Stimulated activated CD4-positive, alpha-beta T cell treated with anti-CD3 and anti-CD28 coated beads, TNF-alpha, amount 100 ng/mL, for 48 hours (primary cell): ENCODE data around the gene ITPRIP.

Experiments
- DNase-seq, 3 donors: peaks; one replicate each; pipeline ENCODE4 v3.0.0-alpha.2; 2020; ENCODE audit warnings: low read depth in 3 of 3

ITPRIP gene

DNA sequence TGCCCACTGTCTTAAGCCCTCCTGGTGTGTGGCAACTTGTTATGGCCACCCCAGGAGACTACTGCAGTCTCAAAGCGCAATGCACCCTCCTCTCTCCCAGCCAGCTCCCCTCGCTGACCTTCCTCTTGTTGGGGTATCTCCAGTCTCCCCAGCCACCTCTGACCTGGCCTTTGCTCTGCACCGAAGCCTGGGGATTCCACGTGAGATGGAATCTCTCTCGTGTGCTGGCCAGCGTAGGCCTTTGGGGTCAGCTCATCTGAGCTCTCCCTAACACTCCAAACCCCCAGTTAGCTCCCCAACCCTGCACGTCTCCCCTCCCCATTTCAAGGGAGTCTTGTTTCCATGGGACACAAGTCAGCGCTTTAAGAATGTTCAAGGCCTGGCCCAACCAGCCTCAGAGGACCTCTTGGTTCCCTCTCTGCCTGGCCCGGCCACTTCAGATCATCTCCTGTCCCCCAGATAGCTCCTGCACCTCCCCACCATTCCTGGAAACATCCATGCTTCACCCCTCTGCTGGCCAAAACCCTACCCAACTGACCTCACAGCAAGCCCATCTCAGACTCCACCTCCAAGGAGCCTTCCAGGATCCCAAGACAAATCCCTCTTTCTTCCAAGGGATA is 11.2 kb downstream of the ITPRIP start:
- no peak for DNase-seq

DNA sequence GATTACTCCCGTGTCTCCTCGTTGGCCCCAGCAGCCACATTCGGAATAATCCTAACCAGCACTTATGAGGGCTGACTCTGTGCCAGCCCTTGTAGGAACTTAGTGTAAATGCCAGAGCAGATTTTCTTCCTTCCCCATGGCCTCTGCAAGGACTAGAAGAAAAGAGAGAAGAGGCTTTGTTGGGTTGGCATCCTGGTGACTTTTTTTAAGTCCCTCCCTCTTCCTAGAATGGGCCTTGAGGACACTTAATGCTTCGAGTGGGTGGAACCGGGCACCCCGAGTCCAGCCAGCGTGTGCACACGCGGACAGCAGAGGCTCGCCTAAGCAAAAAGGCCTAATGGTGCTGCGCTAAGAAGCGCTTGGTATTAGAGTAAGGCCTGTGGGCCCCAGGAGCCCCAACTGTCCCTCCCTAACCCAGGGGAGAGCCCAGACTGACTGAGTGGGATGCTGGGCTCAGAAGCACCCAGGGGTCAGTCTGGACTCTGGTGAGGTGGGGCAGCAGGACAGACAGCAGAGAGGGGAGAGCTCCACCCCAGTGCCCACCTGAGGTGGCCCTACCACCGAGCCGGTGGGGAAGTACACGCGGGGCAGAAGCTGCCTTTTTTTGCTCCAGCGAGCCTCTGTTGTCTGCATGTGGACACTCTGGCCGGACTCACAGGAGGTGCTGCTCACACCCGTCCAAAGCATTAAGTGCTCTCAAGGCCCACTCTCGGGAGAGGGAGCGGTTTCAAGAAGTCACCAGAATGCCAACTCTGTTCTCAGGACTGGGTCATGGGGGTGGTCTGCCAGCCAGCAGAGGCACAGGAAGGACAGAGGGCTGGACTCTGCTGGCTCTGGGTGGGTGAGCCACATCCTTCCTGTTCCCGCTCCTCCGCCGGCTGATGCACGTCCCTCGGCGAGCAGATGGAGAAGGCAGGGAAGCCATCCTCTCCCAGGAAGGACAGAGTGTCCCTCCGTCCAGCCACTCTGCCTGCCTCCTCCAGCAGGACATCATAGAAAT is 12.5 kb downstream of the ITPRIP start:
- no peak for DNase-seq

DNA sequence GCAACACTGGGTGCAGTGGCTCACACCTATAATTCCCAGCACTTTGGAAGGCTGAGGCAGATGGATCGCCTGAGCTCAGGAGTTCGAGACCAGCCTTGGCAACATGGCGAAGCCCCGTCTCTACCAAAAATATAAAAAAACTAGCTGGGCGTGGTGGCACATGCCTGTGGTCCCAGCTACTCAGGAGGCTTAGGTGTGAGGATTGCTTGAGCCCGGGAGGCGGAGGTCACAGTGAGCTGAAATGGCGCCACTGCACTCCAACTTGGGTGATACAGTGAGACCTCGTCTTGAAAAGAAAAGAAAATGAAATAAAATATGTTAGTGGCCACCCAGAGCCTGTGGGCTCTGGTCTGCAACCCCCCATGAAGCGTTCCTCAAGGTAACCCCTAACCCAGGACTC is 13.3 kb downstream of the ITPRIP start:
- no peak for DNase-seq

DNA sequence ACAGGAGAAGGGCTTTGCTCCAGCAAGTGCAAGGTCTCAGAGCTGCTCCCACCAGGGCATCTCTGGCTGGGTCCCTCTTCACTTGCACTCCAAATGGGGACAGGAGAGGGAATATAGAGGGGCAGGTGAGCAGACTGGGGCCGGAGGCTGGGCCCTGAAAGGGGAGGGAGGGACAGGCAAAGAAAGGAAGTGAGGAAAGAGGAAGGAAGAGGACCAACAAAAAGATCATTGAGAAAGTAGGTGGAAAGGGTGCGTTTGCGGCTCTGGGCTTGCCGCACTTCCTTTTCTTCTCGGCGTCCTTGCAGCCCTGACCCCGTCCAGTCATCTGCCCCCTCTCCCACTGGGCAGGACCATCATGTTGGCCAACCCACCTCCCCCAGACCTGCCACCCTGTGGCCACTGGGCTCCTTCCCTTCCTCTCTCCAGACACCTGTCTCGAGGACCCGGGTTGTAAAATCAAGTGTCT is 14.0 kb downstream of the ITPRIP start:
- DNase-seq, result no peak

DNA sequence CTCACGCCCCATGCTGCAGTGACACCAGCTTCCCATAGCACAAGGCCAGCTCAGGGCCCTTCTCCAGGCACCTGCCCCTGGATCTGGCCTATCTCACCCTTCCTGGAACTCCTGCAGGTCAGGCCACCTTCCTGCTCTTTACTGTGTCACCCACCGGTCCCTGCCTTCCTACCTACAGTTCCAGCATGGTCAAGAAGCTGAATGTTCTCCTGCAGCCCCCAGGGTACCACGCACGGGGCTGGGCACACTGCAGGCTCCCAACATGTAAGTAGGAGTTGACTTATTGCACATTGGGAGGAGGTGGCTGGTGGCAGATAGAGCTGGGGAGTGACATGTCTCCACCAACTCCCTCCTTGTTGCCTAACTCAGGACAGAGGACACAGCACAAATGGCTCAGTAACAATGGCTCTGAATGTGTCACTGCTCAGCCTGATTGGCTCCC is 14.5 kb downstream of the ITPRIP start:
- no peak for DNase-seq

DNA sequence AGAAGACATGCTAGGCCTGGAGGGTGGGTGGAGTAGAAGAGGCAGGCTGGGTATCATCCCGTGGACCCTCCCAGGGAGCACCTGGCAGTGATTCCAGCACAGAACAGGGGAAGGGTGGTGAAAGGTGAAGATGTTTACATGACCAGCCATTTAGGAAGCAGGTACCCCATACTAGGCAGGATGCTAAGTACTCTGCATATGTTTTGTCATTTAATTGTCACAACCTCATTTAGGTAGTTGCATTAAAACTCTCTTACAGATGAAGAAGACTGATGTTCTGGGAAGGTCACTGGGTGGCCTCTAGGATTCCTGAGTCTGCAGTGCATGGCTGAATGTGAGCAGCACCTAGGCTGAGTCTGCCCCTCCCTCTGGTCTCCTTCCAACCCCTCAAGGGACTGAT is 15.2 kb downstream of the ITPRIP start:
- DNase-seq, result no peak

DNA sequence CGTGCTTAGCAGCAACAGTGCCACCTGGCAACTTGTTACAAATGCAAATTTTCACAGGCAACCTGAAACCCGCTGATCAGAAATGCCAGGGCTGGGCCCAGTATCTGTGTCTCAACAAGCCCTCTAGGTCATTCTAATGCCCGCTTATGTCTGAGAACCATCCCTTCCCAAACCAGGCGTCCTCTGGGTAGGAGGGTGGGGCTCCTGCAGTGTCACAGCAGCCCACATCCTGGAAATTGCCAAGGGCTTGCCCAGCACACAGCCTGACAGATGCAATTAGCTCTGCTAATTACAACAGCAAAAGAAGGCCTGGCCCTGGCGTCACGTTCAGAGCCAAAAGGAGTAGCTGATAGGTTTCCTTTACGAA is 15.9 kb downstream of the ITPRIP start:
- DNase-seq, result no peak

DNA sequence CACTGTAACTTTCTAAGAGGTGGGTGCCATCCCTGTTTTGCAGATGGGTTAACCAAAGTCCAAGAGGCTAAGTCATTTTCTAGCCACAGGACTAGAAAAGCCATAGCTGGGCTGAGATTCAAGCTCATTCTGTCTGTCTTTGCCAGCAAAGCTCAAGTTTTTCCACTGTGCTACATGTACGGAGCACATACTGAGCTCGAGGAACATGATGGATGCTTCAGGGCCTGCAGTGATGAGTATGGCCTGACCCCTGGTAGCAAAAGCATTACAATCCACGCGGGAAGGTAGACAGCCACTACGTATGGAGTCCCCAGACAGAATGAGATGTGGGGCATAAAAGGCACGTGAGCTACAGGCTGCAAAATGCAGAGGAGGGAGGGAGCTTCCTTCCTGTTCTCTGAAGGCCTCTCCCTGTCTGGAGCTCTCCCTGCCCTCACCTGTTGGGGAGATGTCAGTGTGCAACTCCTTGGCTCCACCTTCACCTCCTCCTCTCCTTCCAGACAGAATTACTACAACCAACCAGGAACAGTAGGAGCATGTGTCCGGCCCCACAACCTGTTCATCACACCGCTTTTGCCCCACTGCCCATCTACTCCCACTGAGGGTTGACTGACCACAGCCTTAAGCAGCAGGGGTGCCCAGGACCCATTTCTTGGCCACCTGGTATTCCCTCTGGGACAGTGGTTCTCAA is 16.4 kb downstream of the ITPRIP start:
- no peak for DNase-seq

DNA sequence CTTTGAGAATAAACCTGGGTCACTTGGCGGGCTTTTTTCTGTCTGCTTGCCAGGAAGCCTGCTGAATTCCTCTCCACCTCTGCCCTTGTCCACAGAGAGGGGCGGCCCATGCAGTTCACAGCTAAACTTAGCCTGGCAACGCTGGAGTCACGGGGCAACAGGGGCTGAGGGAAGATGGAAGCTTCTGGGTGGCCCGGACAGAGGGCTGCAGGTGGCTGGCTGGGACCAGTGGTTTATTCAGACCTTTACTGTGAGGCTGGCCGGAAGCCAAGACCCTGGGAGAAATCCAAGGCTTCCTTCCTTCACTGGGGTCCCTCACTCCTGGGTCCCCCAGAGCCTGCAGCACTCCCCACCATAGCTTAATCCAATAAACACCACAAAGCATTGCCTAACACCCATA is 17.0 kb downstream of the ITPRIP start:
- no peak for DNase-seq

DNA sequence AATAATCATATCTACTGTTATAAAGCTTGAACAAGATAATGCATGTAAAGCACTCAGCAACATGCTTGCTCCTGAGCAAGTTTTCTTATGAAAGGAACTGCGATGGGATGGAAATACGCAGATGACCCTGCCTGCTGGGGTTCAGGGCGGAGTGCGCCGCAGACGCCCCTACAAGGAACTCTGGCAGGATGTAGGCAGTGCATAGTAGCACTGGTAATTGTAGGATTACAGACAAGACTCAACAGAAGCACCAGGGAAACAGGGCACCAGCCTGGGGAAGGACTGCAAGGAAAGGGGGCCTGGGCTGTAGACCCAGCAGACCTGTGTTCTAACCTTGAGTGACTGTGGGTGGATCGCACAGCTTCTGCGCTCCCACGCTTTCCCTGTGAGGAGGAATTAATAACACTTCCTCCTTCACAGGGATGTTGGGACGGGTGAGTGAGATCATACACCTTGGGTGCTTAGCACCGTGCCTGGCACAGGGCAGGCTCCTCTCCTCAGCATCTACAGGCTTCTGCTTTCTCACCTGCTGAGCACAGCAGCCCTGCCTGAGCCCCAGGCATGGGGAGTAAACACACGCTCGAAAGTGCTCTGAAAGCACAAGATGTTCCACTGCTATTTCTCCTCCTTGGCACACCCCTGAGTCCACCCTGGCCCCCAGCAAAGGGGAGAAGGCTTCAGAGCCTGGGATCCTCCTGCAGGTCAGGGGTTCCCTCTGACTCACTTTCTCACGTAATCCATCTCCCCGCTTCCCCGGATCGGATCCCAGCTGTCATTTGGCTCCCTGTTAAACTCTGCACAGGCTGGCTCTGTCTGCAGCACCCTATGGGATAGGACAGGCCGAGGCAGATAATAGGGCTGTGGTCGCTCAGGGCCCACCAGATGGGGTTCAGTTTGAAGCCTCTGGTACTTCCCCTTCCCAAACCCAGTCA is 19.2 kb downstream of the ITPRIP start:
- no peak for DNase-seq

DNA sequence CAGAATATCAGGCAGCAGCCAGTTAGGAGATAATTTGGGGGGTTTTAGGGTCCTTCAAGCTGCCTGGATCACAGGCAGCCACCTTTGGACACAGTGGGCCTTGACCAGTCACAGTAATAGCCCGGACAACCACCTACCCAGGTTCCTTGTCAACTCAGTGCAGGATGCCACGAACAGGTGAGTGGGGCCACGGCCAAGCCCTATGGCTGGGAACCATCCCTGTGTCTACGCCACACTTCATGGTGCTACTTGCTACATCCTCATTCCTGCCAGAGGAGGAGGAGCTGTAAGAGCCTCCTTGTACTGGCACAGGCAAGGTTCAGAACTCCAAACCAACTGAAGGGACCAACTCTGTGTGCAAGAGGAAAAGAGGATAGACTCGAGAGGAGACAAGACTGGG is 19.9 kb downstream of the ITPRIP start:
- DNase-seq, result no peak

DNA sequence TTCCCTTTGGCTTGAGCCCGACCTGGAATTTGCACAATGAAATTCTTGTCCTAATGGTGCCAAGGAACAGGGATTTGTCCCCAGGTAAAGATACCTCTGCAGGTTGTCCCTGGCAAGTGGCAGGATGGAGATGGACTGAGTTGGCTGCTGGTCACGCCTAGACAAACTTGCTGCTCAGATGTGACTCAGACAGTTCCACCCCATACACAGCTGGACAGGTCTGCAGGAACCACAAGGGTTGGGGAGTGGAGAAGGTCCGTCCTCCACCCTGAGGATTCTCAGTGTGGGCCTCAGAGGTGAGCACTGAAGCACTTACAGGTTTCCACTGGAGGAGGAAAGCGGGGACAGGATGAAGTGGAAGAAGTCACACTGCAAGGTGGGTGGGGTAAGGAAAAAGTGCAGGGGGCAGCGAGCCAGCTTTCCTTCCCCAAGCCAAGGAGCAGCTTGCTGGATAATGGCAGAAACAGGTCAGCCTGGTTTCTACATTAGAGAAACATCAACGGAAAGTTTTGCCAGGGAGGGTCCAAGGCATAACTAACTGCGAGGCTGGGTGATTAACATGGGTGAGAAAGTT is 20.5 kb downstream of the ITPRIP start:
- no peak for DNase-seq

DNA sequence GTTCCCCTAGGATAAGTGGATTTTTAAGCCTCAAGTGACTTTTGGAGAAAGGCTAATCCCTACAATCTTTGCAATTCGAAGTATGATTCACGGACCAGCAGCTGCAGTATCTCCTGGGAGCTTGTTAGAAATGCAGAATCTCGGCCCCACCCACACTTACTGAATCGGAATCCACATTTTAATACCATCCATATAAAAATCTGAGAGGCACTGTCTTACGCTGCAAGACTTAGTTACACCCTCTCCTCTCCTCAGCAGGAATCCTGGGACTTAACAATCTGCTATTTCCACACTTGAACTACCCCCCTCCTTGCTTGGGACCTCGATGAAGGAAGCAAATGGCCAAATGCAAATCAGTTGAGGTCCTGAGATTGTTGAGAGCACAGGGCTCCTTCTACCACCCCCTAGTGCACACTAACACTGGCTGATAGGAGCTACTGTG is 21.0 kb downstream of the ITPRIP start:
- no peak for DNase-seq

DNA sequence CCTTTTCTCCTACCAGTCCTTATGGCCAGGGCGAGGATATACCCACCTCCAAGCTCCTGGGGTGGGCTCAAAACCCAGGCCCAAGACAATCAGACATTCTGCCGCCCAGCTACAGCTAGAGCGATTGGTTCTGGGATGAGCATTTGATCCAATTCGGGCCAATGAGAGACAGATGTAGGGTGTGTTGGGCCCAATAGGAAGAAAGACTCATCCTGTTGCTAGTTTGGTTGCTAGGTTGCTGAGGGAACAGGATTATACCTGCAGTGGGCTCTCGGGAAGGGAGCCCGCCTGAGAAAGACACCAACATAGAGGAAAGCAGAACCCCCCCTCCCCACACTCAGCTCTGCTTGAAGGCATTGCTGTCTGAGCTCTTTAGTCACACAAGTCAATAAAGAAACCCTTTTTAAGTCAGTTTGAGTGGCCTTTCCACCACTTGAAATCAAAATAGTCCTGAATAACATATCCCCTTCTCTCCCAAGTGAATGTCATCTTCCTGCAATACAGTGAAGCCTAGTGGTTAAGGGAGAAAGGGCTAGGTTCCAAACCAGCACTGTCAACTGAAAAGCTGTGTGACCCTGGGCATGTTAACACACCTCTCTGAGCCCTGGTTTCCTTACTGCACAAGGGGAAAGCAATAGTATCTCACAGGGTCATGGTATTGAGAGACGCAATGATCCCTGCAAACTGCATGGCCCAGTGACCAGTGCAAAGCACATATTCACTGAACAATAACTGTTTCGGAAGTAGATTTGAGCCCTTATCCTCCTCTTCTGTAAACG is 21.8 kb downstream of the ITPRIP start:
- DNase-seq, result no peak

DNA sequence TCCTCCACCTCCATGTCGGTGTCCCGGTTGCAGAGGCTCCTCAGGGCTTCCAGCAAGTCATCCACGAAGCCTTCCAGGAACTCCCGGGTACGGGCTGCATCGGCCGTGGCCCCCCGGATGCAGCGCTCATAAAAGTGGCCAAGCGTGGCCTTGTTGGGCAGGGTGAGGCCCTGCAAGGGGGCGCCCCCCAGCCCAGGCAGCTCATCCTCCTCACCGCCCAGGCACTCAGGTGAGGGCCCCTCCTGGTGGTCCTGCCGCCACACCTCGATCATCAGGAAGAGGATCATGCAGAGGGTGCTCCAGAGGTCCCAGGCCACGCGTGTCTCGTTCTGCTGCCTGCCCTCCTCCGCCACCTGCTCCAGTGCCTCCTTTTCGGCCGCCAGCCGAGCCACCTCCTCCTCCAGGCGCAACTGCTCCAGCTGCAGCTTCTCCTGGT is 22.8 kb downstream of the ITPRIP start:
- no peak for DNase-seq

DNA sequence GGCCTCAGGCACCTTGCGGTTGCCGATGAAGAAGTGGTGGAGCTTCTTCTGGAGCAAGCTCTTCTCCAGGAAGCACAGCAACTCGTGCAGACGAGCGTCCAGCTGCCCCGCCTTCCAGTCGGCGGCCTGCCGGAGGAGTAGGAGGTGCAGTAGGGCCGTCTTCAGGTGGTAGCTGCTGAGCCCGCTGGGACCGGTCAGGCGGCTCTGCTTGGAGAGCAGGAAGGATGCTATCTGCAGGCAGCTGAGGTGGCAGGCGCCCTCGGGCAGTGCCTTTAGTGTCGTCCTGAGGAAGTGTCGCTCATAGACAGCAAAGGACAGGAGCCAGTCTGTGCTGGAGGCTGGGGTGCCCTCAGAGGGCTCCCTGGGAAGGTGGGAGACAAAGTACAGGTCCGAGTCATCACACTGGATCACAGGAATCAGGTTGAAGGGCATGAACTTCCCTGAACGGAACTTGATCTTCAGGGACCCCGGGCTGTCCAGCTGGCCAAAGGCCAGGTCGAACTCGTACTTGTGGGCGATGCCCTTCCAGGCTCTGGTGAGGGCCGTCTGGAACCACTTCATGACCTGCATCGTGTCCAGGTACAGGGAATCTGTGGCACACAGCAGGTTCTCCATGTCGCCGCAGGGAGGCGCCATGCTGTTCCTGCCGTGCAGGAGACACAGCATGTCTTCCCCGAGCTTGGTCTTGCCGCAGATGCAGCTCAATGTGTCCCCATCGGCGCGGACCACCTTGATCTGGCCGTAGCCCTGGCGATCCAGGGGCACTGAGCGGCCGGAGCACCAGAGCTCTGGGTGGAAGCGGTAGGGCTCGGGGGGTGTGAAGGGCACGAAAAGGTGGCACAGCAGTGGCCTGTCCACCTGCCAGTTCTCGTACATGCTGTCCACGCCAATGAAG is 23.4 kb downstream of the ITPRIP start:
- no peak for DNase-seq

DNA sequence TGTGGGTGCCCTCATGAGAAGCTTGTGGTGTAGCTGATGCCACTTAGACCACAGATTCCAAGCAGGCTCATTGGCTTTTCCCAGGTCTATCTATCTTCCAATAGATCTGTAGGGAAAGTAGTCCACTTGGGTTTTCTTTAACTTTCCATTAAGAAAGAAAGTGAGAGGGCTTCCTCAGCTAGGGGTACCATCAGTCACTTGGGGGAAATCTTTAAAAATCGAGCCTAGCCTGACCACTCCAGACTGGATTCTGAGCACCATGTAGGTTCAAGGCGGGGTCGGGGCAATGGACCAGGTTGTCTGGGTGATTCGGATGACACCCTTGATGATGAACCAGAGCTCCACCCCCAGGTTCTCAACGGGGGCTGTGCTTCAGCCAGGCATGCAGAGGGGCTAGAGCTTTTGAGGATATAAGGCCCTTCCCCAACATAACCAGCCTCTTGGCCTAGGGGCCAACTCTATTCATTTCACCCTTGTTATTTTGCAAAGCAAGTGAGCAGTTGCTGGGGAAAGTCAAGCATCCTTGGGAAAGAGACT is 27.0 kb downstream of the ITPRIP start:
- no peak for DNase-seq
